GM18951 (cell line): ENCODE results near the gene CAPZA1.

Experiments used
- POLR2A ChIP-seq: IDR thresholded peaks from 4 replicates; pipeline ENCODE4 v1.6.1; 2011; ENCODE audit warnings: mild to moderate bottlenecking; ENCODE audit not compliant: insufficient read length, insufficient read depth; ENCODE audit errors: extremely low read depth
- in situ Hi-C: fragments of 300-500 bp; cut with MboI; formaldehyde crosslinking; loops from one replicate; pipeline ENCODE4 v1.12.0; 2022; ENCODE audit warnings: low sequenced_read_pairs, mixed read lengths, inconsistent platforms; ENCODE audit not compliant: unreplicated experiment

Gene CAPZA1

GRCh38 chr1:112689842-112690237 is 70.2 kb downstream of the CAPZA1 start:
- in situ Hi-C loops = loop anchor here (25.0 kb wide), 1 partner anchor 178 kb away; the partner anchor contains the start of gene WNT2B
- no peak for TF ChIP-seq POLR2A

- in situ Hi-C loops = loop anchor here (25.0 kb wide), 1 partner anchor 180 kb away; the partner anchor contains the start of gene WNT2B
- no peak for TF ChIP-seq POLR2A
Measured at GRCh38 chr1:112692681-112693080, 73.0 kb downstream of the CAPZA1 start.

GRCh38 chr1:112693821-112694220 is 74.2 kb downstream of the CAPZA1 start:
- in situ Hi-C loops = loop anchor here (25.0 kb wide), 1 partner anchor 182 kb away; the partner anchor contains the start of gene WNT2B
- no peak for TF ChIP-seq POLR2A

GRCh38 chr1:112694363-112694929 is 74.8 kb downstream of the CAPZA1 start:
- in situ Hi-C loops = loop anchor here (25.0 kb wide), 1 partner anchor 182 kb away; the partner anchor contains the start of gene WNT2B
- TF ChIP-seq POLR2A = no peak

GRCh38 chr1:112695276-112695675 is 75.6 kb downstream of the CAPZA1 start:
- in situ Hi-C loops = loop anchor here (25.0 kb wide), 1 partner anchor 183 kb away; the partner anchor contains the start of gene WNT2B
- no peak for TF ChIP-seq POLR2A

GRCh38 chr1:112696578-112697314 is 77.1 kb downstream of the CAPZA1 start:
- in situ Hi-C loops = loop anchor here (25.0 kb wide), 1 partner anchor 184 kb away; the partner anchor contains the start of gene WNT2B
- no peak for TF ChIP-seq POLR2A

GRCh38 chr1:112697781-112698201 is 78.2 kb downstream of the CAPZA1 start:
- no peak for TF ChIP-seq POLR2A
- in situ Hi-C loops = loop anchor here (25.0 kb wide), 1 partner anchor 185 kb away; the partner anchor contains the start of gene WNT2B

- no peak for TF ChIP-seq POLR2A
- in situ Hi-C loops = loop anchor here (25.0 kb wide), 1 partner anchor 186 kb away; the partner anchor contains the start of gene WNT2B
Measured at GRCh38 chr1:112698366-112699310, 79.0 kb downstream of the CAPZA1 start.

GRCh38 chr1:112699425-112700144 is 80.0 kb downstream of the CAPZA1 start:
- no peak for TF ChIP-seq POLR2A
- in situ Hi-C loops = loop anchor here (25.0 kb wide), 2 partner anchors 187 to 338 kb away; partner anchors contain the start of gene WNT2B

GRCh38 chr1:112700290-112701226 is 80.9 kb downstream of the CAPZA1 start:
- peak; percentile 35 for TF ChIP-seq POLR2A
- in situ Hi-C loops = loop anchor here (25.0 kb wide), 1 partner anchor 337 kb away; no protein-coding TSS in a partner anchor
